ENCODE results near the gene SYNDIG1.

Gene SYNDIG1

GRCh38 chr20:24609757-24610156 lies 140.3 kb downstream of the SYNDIG1 start:
- DNase-seq (ENCODE audit: extremely low read depth, low read depth): no peak
- no peak for TF ChIP-seq CTCF (IDR thresholded peaks at IDR 0.05; ENCODE audit: low read depth, low read length)

DNA sequence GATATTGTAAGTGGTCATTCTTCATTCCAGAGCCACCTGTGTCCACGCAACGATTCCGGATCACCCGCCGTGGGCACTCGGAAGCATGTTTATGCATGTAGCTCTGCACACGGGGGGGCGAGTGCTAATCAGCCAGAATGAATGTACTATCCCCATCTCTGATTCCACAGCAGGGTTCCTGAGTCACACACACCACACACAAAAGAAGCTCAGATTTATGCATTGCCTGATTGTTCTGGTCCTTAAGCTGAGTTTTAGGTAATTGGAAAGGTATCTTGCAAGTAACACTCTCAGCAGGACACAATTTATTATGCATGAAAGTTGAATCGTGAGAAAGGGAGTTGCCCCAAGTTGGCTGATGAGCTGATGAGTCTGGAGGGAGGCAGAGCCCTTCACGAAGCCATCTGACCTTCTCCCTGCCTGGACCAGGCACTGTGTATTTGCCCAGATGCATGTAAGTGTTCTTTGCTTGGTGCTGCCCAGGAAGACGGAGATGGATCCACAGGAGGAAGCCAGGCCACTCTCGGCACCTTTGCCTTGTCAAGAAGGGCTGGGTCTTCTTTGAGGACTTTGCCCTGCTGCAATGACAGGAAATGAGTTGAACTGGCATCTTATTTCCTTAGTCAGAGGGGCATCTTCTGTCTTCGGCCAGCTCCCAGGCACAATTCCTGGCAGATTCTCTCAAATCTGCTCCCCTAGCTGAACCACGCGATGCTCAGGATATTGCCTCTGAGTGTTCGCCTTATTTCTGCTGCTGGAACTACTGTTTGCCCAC lies 141.1 kb downstream of the SYNDIG1 start:
- DNase-seq (ENCODE audit: extremely low read depth, low read depth): no peak
- TF ChIP-seq CTCF (IDR thresholded peaks at IDR 0.05; ENCODE audit: low read depth, low read length): no peak

GRCh38 chr20:24611360-24612140 lies 142.1 kb downstream of the SYNDIG1 start:
- TF ChIP-seq CTCF (IDR thresholded peaks at IDR 0.05; ENCODE audit: low read depth, low read length): no peak
- no peak for DNase-seq (ENCODE audit: extremely low read depth, low read depth)

DNA sequence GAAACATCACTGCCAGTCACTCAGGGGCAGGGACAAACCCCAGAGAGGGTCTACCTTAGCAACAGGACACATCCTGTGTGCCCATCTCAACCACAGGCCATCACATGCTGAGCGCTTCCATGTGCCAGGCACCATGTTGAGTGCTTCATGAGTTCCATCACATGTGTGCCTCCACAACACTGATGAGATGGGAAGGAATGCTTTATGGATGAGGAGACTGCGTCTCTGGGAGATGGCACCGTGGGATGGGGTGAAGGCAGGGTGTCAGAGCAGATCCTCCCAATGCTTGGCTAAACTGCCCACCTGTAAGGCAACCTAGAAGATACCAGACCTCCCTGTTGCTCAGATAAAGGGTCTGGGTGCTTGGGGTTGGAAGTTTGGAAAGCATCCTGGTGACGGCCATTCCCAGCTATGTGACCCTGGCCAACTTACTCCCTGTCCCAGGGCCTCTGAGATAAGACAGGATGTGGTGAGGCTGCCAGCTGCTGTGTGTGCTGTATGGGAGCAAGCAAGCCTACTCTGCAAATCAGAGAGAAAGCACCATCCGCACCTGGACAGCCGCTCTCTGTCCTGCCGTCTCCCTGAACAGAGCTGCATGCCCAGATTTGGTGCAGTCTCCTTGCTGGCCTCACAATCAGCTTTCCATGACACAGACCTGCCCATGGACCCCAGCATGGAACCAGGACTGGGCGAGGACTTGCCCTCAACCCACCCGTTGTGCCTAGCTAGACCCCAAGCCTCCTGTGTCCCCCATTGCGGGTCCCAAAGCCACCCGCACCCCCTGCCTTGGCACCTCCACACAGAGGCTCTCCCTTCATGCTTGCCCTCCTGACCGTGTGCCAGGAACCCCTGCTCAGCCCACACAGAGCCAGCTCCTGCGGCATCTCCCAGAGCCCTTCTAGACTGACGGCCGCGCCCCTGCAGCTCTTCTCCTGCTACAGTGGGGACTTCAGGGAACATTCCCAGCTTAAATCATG lies 143.7 kb downstream of the SYNDIG1 start:
- no peak for DNase-seq (ENCODE audit: extremely low read depth, low read depth)
- TF ChIP-seq CTCF (IDR thresholded peaks at IDR 0.05; ENCODE audit: low read depth, low read length): no peak

- no peak for TF ChIP-seq CTCF (IDR thresholded peaks at IDR 0.05; ENCODE audit: low read depth, low read length)
- DNase-seq (ENCODE audit: extremely low read depth, low read depth): no peak
These were observed 144.9 kb downstream of the SYNDIG1 start for GRCh38 chr20:24614341-24614740.

DNA sequence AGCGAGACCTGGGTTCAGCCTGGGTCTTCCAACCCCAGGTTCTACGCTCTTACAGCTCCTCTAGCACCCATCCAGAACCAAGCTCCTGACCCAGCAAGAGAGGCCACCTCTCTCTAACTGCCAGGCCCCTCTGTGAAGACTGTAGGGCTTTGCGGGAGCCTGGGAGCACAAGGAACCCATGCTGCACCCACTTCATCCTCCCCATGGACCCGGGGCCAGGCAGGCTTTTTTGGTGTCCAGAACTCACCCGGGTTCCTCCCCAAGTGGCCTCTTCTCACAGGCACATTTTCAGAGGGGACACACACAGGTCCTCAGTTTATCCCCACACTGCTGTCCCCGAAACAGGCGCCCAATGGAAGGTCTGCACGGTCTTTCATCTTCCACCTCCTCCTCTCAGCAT lies 145.9 kb downstream of the SYNDIG1 start:
- no peak for DNase-seq (ENCODE audit: extremely low read depth, low read depth)
- TF ChIP-seq CTCF (IDR thresholded peaks at IDR 0.05; ENCODE audit: low read depth, low read length): no peak
